Measurements from ENCODE around the gene CREB1.

The CREB1 gene

DNA sequence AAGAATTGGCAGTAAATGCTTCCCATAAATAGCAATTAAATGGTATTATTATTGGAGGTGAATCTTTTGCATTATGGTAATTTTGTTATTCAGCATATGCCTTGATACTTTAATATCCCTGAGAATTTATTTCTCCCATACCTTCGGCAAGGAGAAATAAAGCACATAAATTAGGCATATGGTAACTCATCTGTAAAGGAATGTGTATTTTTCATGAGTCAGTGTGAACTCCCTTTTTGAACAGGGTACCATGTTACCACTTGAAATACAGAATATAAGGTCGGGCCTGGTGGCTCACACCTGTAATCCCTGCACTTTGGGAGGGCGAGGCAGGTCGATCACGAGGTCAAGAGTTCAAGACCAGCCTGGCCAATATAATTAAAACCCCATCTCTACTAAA, 77.1 kb downstream of the CREB1 start:
- no peak overlapping the region for H3K9ac ChIP-seq (ENCODE audit: low read length)
- H4K20me1 ChIP-seq (ENCODE audit: insufficient read depth, low read length), result no peaks in the 10 kb centered on the region
- H3K4me1 ChIP-seq (ENCODE audit: low read length), result no peaks in the 10 kb centered on the region
- H2AFZ ChIP-seq (ENCODE audit: low read depth, low read length), result no peak overlapping the region
- TF ChIP-seq EZH2phosphoT487 (IDR thresholded peaks at IDR 0.05; ENCODE audit: low read depth), result no peak
- H3K9me3 ChIP-seq (ENCODE audit: insufficient read depth, low read length), result no peaks in the 10 kb centered on the region
- H3K4me3 ChIP-seq (ENCODE audit: low read length), result no peak overlapping the region
- H3K4me2 ChIP-seq (ENCODE audit: low read length), result no peak overlapping the region
- H3K36me3 ChIP-seq (replicated peaks; ENCODE audit: low read depth, low read length), result peaks cover 14% of the 10 kb centered on the region
- no peaks in the 10 kb centered on the region for H3K27me3 ChIP-seq (ENCODE audit: low read depth, low read length)
- no peak overlapping the region for H3K27ac ChIP-seq (ENCODE audit: low read length)
- H3K79me2 ChIP-seq (ENCODE audit: low read length), result no peaks in the 10 kb centered on the region

DNA sequence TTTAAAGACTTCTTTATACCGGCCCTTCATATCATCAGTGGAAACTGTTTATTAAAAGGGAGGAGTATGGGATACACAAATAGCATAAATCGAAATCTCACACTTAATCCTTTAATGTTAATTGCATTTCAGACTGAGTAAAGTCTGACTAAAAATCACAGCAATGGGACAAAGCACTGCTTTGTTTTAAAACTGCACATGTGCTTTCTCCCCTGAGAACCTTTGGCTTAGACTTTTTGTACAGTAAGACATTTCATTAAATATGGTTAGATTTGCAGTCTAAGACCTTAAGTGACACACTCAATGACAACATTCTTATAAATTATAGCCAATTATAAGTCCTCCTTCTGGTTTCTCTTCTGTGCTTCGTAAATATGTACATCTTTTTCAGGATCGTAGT, 83.0 kb downstream of the CREB1 start:
- H3K27me3 ChIP-seq (ENCODE audit: low read depth, low read length), result no peaks in the 10 kb centered on the region
- H3K9me3 ChIP-seq (ENCODE audit: insufficient read depth, low read length), result no peaks in the 10 kb centered on the region
- H3K27ac ChIP-seq (ENCODE audit: low read length), result no peak overlapping the region
- H3K79me2 ChIP-seq (ENCODE audit: low read length), result peaks cover 4% of the 10 kb centered on the region
- no peaks in the 10 kb centered on the region for H3K4me1 ChIP-seq (ENCODE audit: low read length)
- no peak overlapping the region for H3K9ac ChIP-seq (ENCODE audit: low read length)
- peaks cover 39% of the 10 kb centered on the region for H3K36me3 ChIP-seq (replicated peaks; ENCODE audit: low read depth, low read length)
- H3K4me2 ChIP-seq (ENCODE audit: low read length), result no peak overlapping the region
- H2AFZ ChIP-seq (ENCODE audit: low read depth, low read length), result no peak overlapping the region
- no peak for TF ChIP-seq EZH2phosphoT487 (IDR thresholded peaks at IDR 0.05; ENCODE audit: low read depth)
- no peak overlapping the region for H3K4me3 ChIP-seq (ENCODE audit: low read length)
- H4K20me1 ChIP-seq (ENCODE audit: insufficient read depth, low read length), result 0 out of 2 replicates have a peak, but pooled peaks cover 2% of the 10 kb centered on the region

DNA sequence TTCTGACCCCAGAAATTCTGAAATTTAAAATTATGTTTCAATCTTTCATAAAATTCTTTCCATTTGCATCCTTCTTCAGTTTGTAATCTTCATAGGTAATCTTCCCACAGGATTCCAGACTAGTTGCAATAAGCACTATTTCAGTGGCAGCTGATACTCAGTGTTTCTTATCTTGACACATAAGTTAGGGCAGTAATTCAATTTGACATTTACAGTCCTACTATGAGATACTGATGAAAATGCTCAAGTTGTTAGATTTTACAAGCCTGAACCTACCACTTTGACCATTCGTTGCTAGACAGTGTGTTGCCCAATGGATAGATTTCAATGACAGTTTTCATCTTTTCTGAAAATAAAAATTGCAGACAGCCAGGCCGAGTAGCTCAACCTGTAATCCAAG, 85.1 kb downstream of the CREB1 start:
- H3K79me2 ChIP-seq (ENCODE audit: low read length), result peaks cover 4% of the 10 kb centered on the region
- H3K9ac ChIP-seq (ENCODE audit: low read length), result no peak overlapping the region
- peaks cover 4% of the 10 kb centered on the region for H3K4me1 ChIP-seq (ENCODE audit: low read length)
- no peaks in the 10 kb centered on the region for H3K9me3 ChIP-seq (ENCODE audit: insufficient read depth, low read length)
- peaks cover 39% of the 10 kb centered on the region for H3K36me3 ChIP-seq (replicated peaks; ENCODE audit: low read depth, low read length)
- H3K4me3 ChIP-seq (ENCODE audit: low read length), result no peak overlapping the region
- TF ChIP-seq, protein P1, sequence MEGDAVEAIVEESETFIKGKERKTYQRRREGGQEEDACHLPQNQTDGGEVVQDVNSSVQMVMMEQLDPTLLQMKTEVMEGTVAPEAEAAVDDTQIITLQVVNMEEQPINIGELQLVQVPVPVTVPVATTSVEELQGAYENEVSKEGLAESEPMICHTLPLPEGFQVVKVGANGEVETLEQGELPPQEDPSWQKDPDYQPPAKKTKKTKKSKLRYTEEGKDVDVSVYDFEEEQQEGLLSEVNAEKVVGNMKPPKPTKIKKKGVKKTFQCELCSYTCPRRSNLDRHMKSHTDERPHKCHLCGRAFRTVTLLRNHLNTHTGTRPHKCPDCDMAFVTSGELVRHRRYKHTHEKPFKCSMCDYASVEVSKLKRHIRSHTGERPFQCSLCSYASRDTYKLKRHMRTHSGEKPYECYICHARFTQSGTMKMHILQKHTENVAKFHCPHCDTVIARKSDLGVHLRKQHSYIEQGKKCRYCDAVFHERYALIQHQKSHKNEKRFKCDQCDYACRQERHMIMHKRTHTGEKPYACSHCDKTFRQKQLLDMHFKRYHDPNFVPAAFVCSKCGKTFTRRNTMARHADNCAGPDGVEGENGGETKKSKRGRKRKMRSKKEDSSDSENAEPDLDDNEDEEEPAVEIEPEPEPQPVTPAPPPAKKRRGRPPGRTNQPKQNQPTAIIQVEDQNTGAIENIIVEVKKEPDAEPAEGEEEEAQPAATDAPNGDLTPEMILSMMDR (IDR thresholded peaks at IDR 0.05; ENCODE audit: low read depth, low read length), result no peak
- no peak for TF ChIP-seq EZH2phosphoT487 (IDR thresholded peaks at IDR 0.05; ENCODE audit: low read depth)
- 0 out of 2 replicates have a peak, but pooled peaks cover 5% of the 10 kb centered on the region for H4K20me1 ChIP-seq (ENCODE audit: insufficient read depth, low read length)
- H3K27me3 ChIP-seq (ENCODE audit: low read depth, low read length), result no peaks in the 10 kb centered on the region
- no peak overlapping the region for H3K27ac ChIP-seq (ENCODE audit: low read length)
- no peak overlapping the region for H2AFZ ChIP-seq (ENCODE audit: low read depth, low read length)
- no peak overlapping the region for H3K4me2 ChIP-seq (ENCODE audit: low read length)

DNA sequence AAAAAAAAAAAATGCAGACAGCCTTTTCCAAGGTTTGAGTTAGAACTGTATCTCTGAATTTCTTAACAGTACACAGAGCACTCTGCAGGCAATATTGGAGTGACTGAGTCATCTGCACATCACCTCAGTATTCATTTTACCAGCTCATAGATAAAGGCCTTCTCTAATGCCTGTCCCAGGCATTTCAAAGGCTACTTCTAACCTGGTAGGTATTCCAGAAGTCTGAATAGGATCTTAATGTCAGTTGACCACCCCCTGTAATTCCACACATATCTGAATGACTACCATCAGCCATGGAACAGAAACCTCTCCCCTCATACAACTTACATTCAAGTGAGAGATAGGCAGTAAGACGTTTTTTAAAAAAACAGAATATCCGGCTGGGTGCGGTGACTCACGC, 86.4 kb downstream of the CREB1 start:
- H3K9me3 ChIP-seq (ENCODE audit: insufficient read depth, low read length), result no peaks in the 10 kb centered on the region
- TF ChIP-seq, protein P1 (IDR thresholded peaks at IDR 0.05; ENCODE audit: low read depth, low read length), result no peak
- TF ChIP-seq EZH2phosphoT487 (IDR thresholded peaks at IDR 0.05; ENCODE audit: low read depth), result no peak
- H4K20me1 ChIP-seq (ENCODE audit: insufficient read depth, low read length), result 0 out of 2 replicates have a peak, but pooled peaks cover 5% of the 10 kb centered on the region
- no peak overlapping the region for H3K27ac ChIP-seq (ENCODE audit: low read length)
- no peak overlapping the region for H2AFZ ChIP-seq (ENCODE audit: low read depth, low read length)
- no peaks in the 10 kb centered on the region for H3K27me3 ChIP-seq (ENCODE audit: low read depth, low read length)
- H3K36me3 ChIP-seq (replicated peaks; ENCODE audit: low read depth, low read length), result peaks cover 47% of the 10 kb centered on the region
- peaks cover 9% of the 10 kb centered on the region for H3K79me2 ChIP-seq (ENCODE audit: low read length)
- no peak overlapping the region for H3K4me3 ChIP-seq (ENCODE audit: low read length)
- peaks cover 15% of the 10 kb centered on the region for H3K4me1 ChIP-seq (ENCODE audit: low read length)
- H3K9ac ChIP-seq (ENCODE audit: low read length), result no peak overlapping the region
- H3K4me2 ChIP-seq (ENCODE audit: low read length), result no peak overlapping the region

DNA sequence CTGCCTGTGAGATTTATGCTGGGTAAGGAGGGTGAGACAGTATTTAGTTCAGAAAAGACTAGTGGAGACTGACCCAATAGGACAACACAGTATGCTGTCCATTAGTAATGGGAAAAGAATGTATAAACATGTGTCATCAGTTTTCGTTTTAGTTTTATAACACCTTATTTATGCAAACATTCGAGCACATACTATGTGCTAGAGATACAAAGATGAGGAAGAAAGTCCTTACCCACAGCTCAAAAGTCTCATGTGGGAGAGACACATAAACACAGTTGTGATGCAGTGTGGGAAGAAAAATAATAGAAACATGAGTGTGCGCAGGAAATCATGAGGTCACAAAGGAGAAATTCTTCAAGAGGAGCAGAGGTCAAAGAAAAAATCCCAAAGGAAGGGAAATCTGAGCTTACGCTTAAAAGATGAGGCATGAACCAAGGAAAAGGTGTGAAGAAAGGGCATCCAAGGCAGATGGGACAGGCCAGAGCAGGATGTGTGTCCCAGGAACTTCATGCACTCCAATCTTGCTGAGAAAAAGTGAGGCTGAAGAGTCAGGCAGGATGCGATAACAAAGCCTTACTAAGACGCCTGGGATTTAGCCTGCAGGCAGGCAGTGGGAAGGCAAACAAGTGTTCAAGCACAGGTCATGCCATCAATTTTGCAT, 87.4 kb downstream of the CREB1 start:
- H3K27ac ChIP-seq (ENCODE audit: low read length), result no peak overlapping the region
- no peak overlapping the region for H3K9ac ChIP-seq (ENCODE audit: low read length)
- no peaks in the 10 kb centered on the region for H3K9me3 ChIP-seq (ENCODE audit: insufficient read depth, low read length)
- no peak overlapping the region for H3K4me3 ChIP-seq (ENCODE audit: low read length)
- H3K79me2 ChIP-seq (ENCODE audit: low read length), result peaks cover 12% of the 10 kb centered on the region
- H4K20me1 ChIP-seq (ENCODE audit: insufficient read depth, low read length), result 0 out of 2 replicates have a peak, but pooled peaks cover 5% of the 10 kb centered on the region
- H3K4me2 ChIP-seq (ENCODE audit: low read length), result no peak overlapping the region
- H2AFZ ChIP-seq (ENCODE audit: low read depth, low read length), result no peak overlapping the region
- peaks cover 49% of the 10 kb centered on the region for H3K36me3 ChIP-seq (replicated peaks; ENCODE audit: low read depth, low read length)
- no peaks in the 10 kb centered on the region for H3K27me3 ChIP-seq (ENCODE audit: low read depth, low read length)
- TF ChIP-seq EZH2phosphoT487 (IDR thresholded peaks at IDR 0.05; ENCODE audit: low read depth), result no peak
- TF ChIP-seq, protein P1 (IDR thresholded peaks at IDR 0.05; ENCODE audit: low read depth, low read length), result no peak
- peaks cover 24% of the 10 kb centered on the region for H3K4me1 ChIP-seq (ENCODE audit: low read length)
